Endothelial cell of umbilical vein (primary cell): ENCODE data around the gene NPTN.

Experiments used
- FOS ChIP-seq: IDR thresholded peaks from 2 replicates; pipeline ENCODE4 v1.6.1; 2011; ENCODE audit warnings: mild to moderate bottlenecking, low read length, moderate library complexity, borderline replicate concordance; ENCODE audit not compliant: insufficient read depth
- GATA2 ChIP-seq: IDR thresholded peaks from 2 replicates; pipeline ENCODE4 v1.7.0; 2011; ENCODE audit warnings: low read depth, mild to moderate bottlenecking, moderate library complexity, mixed read lengths, low read length; ENCODE audit not compliant: insufficient read length, insufficient read depth
- JUN ChIP-seq: IDR thresholded peaks from 2 replicates; pipeline ENCODE4 v1.6.1; 2011; ENCODE audit warnings: borderline replicate concordance, low read depth; ENCODE audit not compliant: insufficient read length, insufficient read depth
- MYC ChIP-seq: IDR thresholded peaks from one replicate; pipeline ENCODE4 v1.6.1; 2011; ENCODE audit warnings: mild to moderate bottlenecking, low read depth, low read length
- POLR2A ChIP-seq: IDR thresholded peaks from 2 replicates; pipeline ENCODE4 v1.6.1; 2012; ENCODE audit warnings: low read depth, mild to moderate bottlenecking, control low read depth, low read length
- POLR2AphosphoS5 ChIP-seq: IDR thresholded peaks from 2 replicates; pipeline ENCODE4 v1.6.1; 2012; ENCODE audit warnings: low read depth, mild to moderate bottlenecking, control low read depth, low read length, moderate library complexity; ENCODE audit not compliant: insufficient read depth
- TF ChIP-seq, protein P1 (sequence below), 2 donors: IDR thresholded peaks; 1 replicate in 1 of 2; 2 replicates in 1 of 2; pipeline ENCODE4 v1.5.1; 2011; ENCODE audit warnings: low read length in 2 of 2, mild to moderate bottlenecking in 2 of 2, moderate library complexity in 2 of 2, control low read depth in 1 of 2, inconsistent platforms in 1 of 2, low read depth in 1 of 2; ENCODE audit not compliant: insufficient read depth in 1 of 2; ENCODE audit errors: extremely low read depth in 1 of 2
- TF ChIP-seq, protein P2 (sequence below): IDR thresholded peaks from 2 replicates; pipeline ENCODE4 v1.6.1; 2011; ENCODE audit not compliant: insufficient read depth, insufficient read length

DNA sequence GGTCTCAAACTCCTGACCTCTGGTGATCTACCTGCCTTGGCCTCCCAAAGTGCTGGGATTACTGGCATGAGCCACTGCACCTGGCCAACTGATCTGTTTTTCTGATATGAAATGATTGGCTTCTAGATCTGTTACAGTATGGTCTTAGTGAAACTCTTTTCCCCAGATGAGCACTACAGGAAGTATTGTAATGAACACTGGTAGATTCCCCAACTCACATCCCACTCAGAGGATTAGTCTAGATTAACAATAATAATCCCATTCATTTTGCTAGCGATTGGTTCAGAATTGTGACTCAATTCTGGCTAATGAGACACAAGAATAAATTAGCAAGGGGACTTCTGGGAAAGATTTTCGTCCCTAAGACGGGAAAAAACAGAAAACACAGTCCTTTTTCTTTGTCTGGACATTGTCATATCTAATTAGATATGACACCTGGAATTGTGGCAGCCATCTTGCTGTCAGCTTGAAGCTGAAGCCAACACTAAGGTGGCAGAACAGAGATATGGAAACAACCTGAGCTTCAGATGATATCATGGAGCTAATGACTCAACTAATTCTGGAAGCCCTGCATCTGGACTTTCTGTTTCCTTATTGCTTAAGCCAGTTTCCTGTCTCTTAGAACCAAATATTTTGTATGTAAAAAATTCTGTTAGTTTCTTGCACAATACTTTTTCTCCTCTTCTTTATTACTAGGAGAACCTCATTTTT is 17.4 kb upstream of the NPTN start:
- no peak for TF ChIP-seq MYC
- TF ChIP-seq, protein P1, sequence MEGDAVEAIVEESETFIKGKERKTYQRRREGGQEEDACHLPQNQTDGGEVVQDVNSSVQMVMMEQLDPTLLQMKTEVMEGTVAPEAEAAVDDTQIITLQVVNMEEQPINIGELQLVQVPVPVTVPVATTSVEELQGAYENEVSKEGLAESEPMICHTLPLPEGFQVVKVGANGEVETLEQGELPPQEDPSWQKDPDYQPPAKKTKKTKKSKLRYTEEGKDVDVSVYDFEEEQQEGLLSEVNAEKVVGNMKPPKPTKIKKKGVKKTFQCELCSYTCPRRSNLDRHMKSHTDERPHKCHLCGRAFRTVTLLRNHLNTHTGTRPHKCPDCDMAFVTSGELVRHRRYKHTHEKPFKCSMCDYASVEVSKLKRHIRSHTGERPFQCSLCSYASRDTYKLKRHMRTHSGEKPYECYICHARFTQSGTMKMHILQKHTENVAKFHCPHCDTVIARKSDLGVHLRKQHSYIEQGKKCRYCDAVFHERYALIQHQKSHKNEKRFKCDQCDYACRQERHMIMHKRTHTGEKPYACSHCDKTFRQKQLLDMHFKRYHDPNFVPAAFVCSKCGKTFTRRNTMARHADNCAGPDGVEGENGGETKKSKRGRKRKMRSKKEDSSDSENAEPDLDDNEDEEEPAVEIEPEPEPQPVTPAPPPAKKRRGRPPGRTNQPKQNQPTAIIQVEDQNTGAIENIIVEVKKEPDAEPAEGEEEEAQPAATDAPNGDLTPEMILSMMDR (IDR thresholded peaks at IDR 0.05; ENCODE audit: extremely low read depth in 1 of 2, insufficient read depth in 1 of 2, low read depth in 1 of 2, low read length in 2 of 2), result no peak
- no peak for TF ChIP-seq POLR2A
- TF ChIP-seq GATA2, result no peak
- no peak for TF ChIP-seq JUN
- TF ChIP-seq POLR2AphosphoS5, result no peak
- no peak for TF ChIP-seq FOS
- TF ChIP-seq, protein P2, sequence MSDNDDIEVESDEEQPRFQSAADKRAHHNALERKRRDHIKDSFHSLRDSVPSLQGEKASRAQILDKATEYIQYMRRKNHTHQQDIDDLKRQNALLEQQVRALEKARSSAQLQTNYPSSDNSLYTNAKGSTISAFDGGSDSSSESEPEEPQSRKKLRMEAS, result no peak
